ENCODE measurements around the gene MYO9A.
"Not testable (repeated sequence)": the region's sequence is repeated elsewhere in the genome, so short reads cannot be mapped to it uniquely, and the experiment has no call there.

Gene MYO9A

GRCh38 chr15:72077950-72078349 is 40.0 kb downstream of the MYO9A start:
- TF ChIP-seq, protein P1, sequence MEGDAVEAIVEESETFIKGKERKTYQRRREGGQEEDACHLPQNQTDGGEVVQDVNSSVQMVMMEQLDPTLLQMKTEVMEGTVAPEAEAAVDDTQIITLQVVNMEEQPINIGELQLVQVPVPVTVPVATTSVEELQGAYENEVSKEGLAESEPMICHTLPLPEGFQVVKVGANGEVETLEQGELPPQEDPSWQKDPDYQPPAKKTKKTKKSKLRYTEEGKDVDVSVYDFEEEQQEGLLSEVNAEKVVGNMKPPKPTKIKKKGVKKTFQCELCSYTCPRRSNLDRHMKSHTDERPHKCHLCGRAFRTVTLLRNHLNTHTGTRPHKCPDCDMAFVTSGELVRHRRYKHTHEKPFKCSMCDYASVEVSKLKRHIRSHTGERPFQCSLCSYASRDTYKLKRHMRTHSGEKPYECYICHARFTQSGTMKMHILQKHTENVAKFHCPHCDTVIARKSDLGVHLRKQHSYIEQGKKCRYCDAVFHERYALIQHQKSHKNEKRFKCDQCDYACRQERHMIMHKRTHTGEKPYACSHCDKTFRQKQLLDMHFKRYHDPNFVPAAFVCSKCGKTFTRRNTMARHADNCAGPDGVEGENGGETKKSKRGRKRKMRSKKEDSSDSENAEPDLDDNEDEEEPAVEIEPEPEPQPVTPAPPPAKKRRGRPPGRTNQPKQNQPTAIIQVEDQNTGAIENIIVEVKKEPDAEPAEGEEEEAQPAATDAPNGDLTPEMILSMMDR (IDR thresholded peaks at IDR 0.05; ENCODE audit: low read length, missing control alignments), result no peak
- peak; percentile 2 for DNase-seq (ENCODE audit: low read depth)
- no peak overlapping the region for H3K4me3 ChIP-seq (replicated peaks; ENCODE audit: low read depth, low read length)

- TF ChIP-seq, protein P1 (IDR thresholded peaks at IDR 0.05; ENCODE audit: low read length, missing control alignments), result no peak
- no peak for DNase-seq (ENCODE audit: low read depth)
- no peak overlapping the region for H3K4me3 ChIP-seq (replicated peaks; ENCODE audit: low read depth, low read length)
Observed at GRCh38 chr15:72074335-72075060, 43.5 kb downstream of the MYO9A start.

DNA sequence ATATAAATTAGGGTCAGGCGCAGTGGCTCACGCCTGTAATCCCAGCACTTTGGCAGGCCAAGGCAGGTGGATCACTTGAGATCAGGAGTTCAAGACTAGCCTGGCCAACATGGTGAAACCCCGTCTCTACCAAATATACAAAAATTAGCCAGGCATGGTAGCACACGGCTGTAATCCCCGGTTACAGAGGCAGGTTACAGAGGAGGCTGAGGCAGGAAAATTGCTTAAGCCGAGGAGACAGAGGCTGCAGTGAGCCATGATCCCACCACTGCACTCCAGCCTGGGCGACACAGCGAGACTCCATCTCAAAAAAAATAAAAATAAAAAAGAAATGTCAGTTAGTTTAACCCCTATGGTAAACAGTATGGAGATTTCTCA is 46.5 kb downstream of the MYO9A start:
- not testable (repeated sequence) for DNase-seq (ENCODE audit: low read depth); H3K4me3 ChIP-seq (replicated peaks; ENCODE audit: low read depth, low read length)

- TF ChIP-seq, protein P1 (IDR thresholded peaks at IDR 0.05; ENCODE audit: low read length, missing control alignments), result no peak
- no peak for DNase-seq (ENCODE audit: low read depth)
- H3K4me3 ChIP-seq (replicated peaks; ENCODE audit: low read depth, low read length), result no peak overlapping the region
Observed at GRCh38 chr15:72070817-72071447, 47.0 kb downstream of the MYO9A start.

GRCh38 chr15:72068856-72069255 is 49.1 kb downstream of the MYO9A start:
- no peak for DNase-seq (ENCODE audit: low read depth)
- TF ChIP-seq, protein P1 (IDR thresholded peaks at IDR 0.05; ENCODE audit: low read length, missing control alignments), result no peak
- no peak overlapping the region for H3K4me3 ChIP-seq (replicated peaks; ENCODE audit: low read depth, low read length)

DNA sequence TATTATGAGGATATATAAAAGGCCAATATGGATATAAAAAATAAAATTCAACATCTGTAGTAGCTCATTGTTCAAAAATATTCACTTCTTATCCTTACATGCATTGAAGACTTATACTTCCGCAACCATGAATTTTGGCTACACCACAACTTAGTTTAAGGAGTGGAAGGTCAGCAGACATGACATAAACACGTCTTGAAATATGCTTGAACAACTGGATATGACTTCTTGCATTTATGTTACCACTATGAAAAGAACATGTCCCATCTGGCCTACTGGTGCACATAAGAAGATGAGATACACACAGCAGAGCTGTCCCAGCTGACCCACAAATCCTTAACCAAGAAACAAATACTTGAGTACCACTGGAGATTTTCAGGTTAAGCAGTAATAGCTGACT is 52.1 kb downstream of the MYO9A start:
- no peak for DNase-seq (ENCODE audit: low read depth)

GRCh38 chr15:72063186-72063585 is 54.8 kb downstream of the MYO9A start:
- peak; percentile 44 for DNase-seq (ENCODE audit: low read depth)
- H3K4me3 ChIP-seq (replicated peaks; ENCODE audit: low read depth, low read length), result no peak overlapping the region
- TF ChIP-seq, protein P1 (IDR thresholded peaks at IDR 0.05; ENCODE audit: low read length, missing control alignments), result no peak

More for the DNA sequence above, 52.1 kb downstream of the MYO9A start:
- no peak overlapping the region for H3K4me3 ChIP-seq (replicated peaks; ENCODE audit: low read depth, low read length)
- TF ChIP-seq, protein P1 (IDR thresholded peaks at IDR 0.05; ENCODE audit: low read length, missing control alignments), result no peak

Measured in fibroblast of pulmonary artery (primary cell).